GM12872 (cell line): Measurements from ENCODE around the gene ARFRP1.

ENCODE experiments used
- CTCF ChIP-seq: IDR thresholded peaks from 3 replicates; pipeline ENCODE4 v1.5.1; 2011; ENCODE audit warnings: low read depth, mild to moderate bottlenecking, low read length, moderate library complexity; ENCODE audit not compliant: insufficient read depth

ARFRP1 gene

GRCh38 chr20:63696306-63696627 lies 11.5 kb downstream of the ARFRP1 start:
- no peak for TF ChIP-seq CTCF

- TF ChIP-seq CTCF: no peak
These were observed 12.1 kb downstream of the ARFRP1 start for GRCh38 chr20:63695424-63696305.

GRCh38 chr20:63694584-63695423 lies 13.0 kb downstream of the ARFRP1 start:
- no peak for TF ChIP-seq CTCF

- TF ChIP-seq CTCF: no peak
These were observed 13.8 kb downstream of the ARFRP1 start for GRCh38 chr20:63693733-63694583.

- TF ChIP-seq CTCF: no peak
These were observed 14.6 kb downstream of the ARFRP1 start for GRCh38 chr20:63693083-63693732.

GRCh38 chr20:63692436-63693082 lies 15.2 kb downstream of the ARFRP1 start:
- TF ChIP-seq CTCF: no peak
